HEK293 (cell line): ENCODE data around the gene KDSR.

Source experiments
- CTCF ChIA-PET: fragments of 350-600 bp; formaldehyde crosslinking; extraction: SDS; loops from one replicate; lab custom pipeline; 2021; ENCODE audit warnings: antibody characterized with exemption; lab: Yijun Ruan, JAX
- POLR2A ChIA-PET: fragments of 300-600 bp; formaldehyde crosslinking; extraction: SDS; loops from one replicate; lab custom pipeline; 2020; ENCODE audit warnings: antibody characterized with exemption, inconsistent platforms; lab: Yijun Ruan, JAX
- H3K27ac ChIP-seq: fragments of 200-500 bp; sonication (Bioruptor generic); 2 replicates; pipeline ENCODE4 v1.5.1; 2014; ENCODE audit warnings: low read depth, low read length, control low read depth, inconsistent platforms; ENCODE audit errors: extremely low read depth
- H3K36me3 ChIP-seq, 2 experiments: fragments of 200-500 bp in 1 of 2; sonication (Bioruptor generic) in 1 of 2; 1 replicate in 1 of 2; 2 replicates in 1 of 2; pipeline ENCODE4 v1.5.1; 2014 to 2017; ENCODE audit warnings: inconsistent platforms in 2 of 2, low read length in 2 of 2; ENCODE audit not compliant: control insufficient read depth in 2 of 2, insufficient read depth in 1 of 2
- H3K4me1 ChIP-seq: fragments of 200-500 bp; sonication (Bioruptor generic); 2 replicates; pipeline ENCODE4 v1.5.1; 2014; ENCODE audit warnings: mild to moderate bottlenecking, low read length, inconsistent platforms; ENCODE audit not compliant: control insufficient read depth, insufficient read depth
- H3K4me3 ChIP-seq: 2 replicates; pipeline ENCODE4 v1.5.1; 2011; ENCODE audit warnings: low read depth, mild to moderate bottlenecking, control low read depth, low read length, moderate library complexity
- H3K9me3 ChIP-seq: fragments of 200-500 bp; sonication (Bioruptor generic); 2 replicates; pipeline ENCODE4 v1.5.1; 2014; ENCODE audit warnings: low read depth, low read length, inconsistent platforms; ENCODE audit not compliant: control insufficient read depth, insufficient read depth
- GFI1B ChIP-seq: fragments of 450-650 bp; formaldehyde crosslinking; IDR thresholded peaks from 2 replicates; pipeline ENCODE4 v1.5.1; 2016; ENCODE audit warnings: missing biosample characterization, missing genetic modification characterization
- MZF1 ChIP-seq: fragments of 450-650 bp; formaldehyde crosslinking; IDR thresholded peaks from 2 replicates; pipeline ENCODE4 v1.5.1; 2017; ENCODE audit warnings: missing biosample characterization, missing genetic modification characterization, borderline replicate concordance
- SP2 ChIP-seq: fragments of 450-650 bp; formaldehyde crosslinking; IDR thresholded peaks from 2 replicates; pipeline ENCODE4 v1.5.1; 2016; ENCODE audit warnings: missing biosample characterization, missing genetic modification characterization
- TRIM28 ChIP-seq: IDR thresholded peaks from 2 replicates; pipeline ENCODE4 v1.6.1; 2011; ENCODE audit warnings: low read length, control low read depth, borderline replicate concordance
- ZFP3 ChIP-seq: fragments of 450-650 bp; formaldehyde crosslinking; IDR thresholded peaks from 2 replicates; pipeline ENCODE4 v1.5.1; 2016; ENCODE audit warnings: low read depth, missing biosample characterization, missing genetic modification characterization
- ZNF138 ChIP-seq: fragments of 450-650 bp; formaldehyde crosslinking; IDR thresholded peaks from 2 replicates; pipeline ENCODE4 v1.5.1; 2016; ENCODE audit warnings: missing biosample characterization, missing genetic modification characterization, borderline replicate concordance
- ZNF155 ChIP-seq: fragments of 450-650 bp; formaldehyde crosslinking; IDR thresholded peaks from 2 replicates; pipeline ENCODE4 v1.5.1; 2016; ENCODE audit warnings: missing biosample characterization, missing genetic modification characterization
- ZNF184 ChIP-seq: fragments of 450-650 bp; IDR thresholded peaks from 2 replicates; pipeline ENCODE4 v1.5.1; 2018; ENCODE audit warnings: missing biosample characterization, mild to moderate bottlenecking, missing genetic modification characterization
- ZNF202 ChIP-seq: fragments of 450-650 bp; formaldehyde crosslinking; IDR thresholded peaks from 2 replicates; pipeline ENCODE4 v1.5.1; 2016; ENCODE audit warnings: missing biosample characterization, missing genetic modification characterization, borderline replicate concordance
- ZNF248 ChIP-seq: fragments of 450-650 bp; formaldehyde crosslinking; IDR thresholded peaks from 2 replicates; pipeline ENCODE4 v1.5.1; 2017; ENCODE audit warnings: missing biosample characterization, missing genetic modification characterization
- ZNF280D ChIP-seq: fragments of 450-650 bp; formaldehyde crosslinking; IDR thresholded peaks from 2 replicates; pipeline ENCODE4 v1.5.1; 2016; ENCODE audit warnings: missing biosample characterization, missing genetic modification characterization
- ZNF302 ChIP-seq: fragments of 450-650 bp; formaldehyde crosslinking; IDR thresholded peaks from 2 replicates; pipeline ENCODE4 v1.5.1; 2016; ENCODE audit warnings: missing biosample characterization, missing genetic modification characterization, low read depth
- ZNF311 ChIP-seq: fragments of 450-650 bp; formaldehyde crosslinking; IDR thresholded peaks from 2 replicates; pipeline ENCODE4 v1.5.1; 2017; ENCODE audit warnings: missing biosample characterization, missing genetic modification characterization, borderline replicate concordance
- ZNF341 ChIP-seq: fragments of 450-650 bp; formaldehyde crosslinking; IDR thresholded peaks from 2 replicates; pipeline ENCODE4; 2016; ENCODE audit warnings: low read depth, missing biosample characterization, missing genetic modification characterization
- ZNF426 ChIP-seq: fragments of 450-650 bp; formaldehyde crosslinking; IDR thresholded peaks from 2 replicates; pipeline ENCODE4 v1.5.1; 2017; ENCODE audit warnings: missing biosample characterization, missing genetic modification characterization, mild to moderate bottlenecking, inconsistent platforms, moderate library complexity
- ZNF48 ChIP-seq: fragments of 450-650 bp; formaldehyde crosslinking; IDR thresholded peaks from 2 replicates; pipeline ENCODE4 v1.5.1; 2016; ENCODE audit warnings: missing biosample characterization, missing genetic modification characterization
- ZNF548 ChIP-seq: fragments of 450-650 bp; formaldehyde crosslinking; IDR thresholded peaks from 2 replicates; pipeline ENCODE4 v1.5.1; 2016; ENCODE audit warnings: missing biosample characterization, missing genetic modification characterization
- ZNF549 ChIP-seq: fragments of 450-650 bp; IDR thresholded peaks from 2 replicates; pipeline ENCODE4 v1.5.1; 2018; ENCODE audit warnings: missing biosample characterization, missing genetic modification characterization, mild to moderate bottlenecking, inconsistent platforms, moderate library complexity
- ZNF560 ChIP-seq: fragments of 450-650 bp; formaldehyde crosslinking; IDR thresholded peaks from 2 replicates; pipeline ENCODE4 v1.5.1; 2017; ENCODE audit warnings: missing biosample characterization, missing genetic modification characterization, borderline replicate concordance
- ZNF571 ChIP-seq: fragments of 450-650 bp; formaldehyde crosslinking; IDR thresholded peaks from 2 replicates; pipeline ENCODE4 v1.5.0; 2017; ENCODE audit warnings: missing biosample characterization, missing genetic modification characterization
- ZNF600 ChIP-seq: fragments of 450-650 bp; formaldehyde crosslinking; IDR thresholded peaks from 2 replicates; pipeline ENCODE4 v1.5.1; 2016; ENCODE audit warnings: missing biosample characterization, missing genetic modification characterization
- ZNF677 ChIP-seq: fragments of 450-650 bp; IDR thresholded peaks from 2 replicates; pipeline ENCODE4 v1.5.0; 2018; ENCODE audit warnings: missing biosample characterization, mild to moderate bottlenecking, missing genetic modification characterization, moderate library complexity
- ZNF692 ChIP-seq: fragments of 450-650 bp; formaldehyde crosslinking; IDR thresholded peaks from 2 replicates; pipeline ENCODE4 v1.5.1; 2016; ENCODE audit warnings: missing biosample characterization, missing genetic modification characterization
- ZNF837 ChIP-seq: fragments of 450-650 bp; formaldehyde crosslinking; IDR thresholded peaks from 2 replicates; pipeline ENCODE4 v1.5.1; 2016; ENCODE audit warnings: missing biosample characterization, missing genetic modification characterization
- ZSCAN23 ChIP-seq: fragments of 450-650 bp; formaldehyde crosslinking; IDR thresholded peaks from 2 replicates; pipeline ENCODE4 v1.5.1; 2016; ENCODE audit warnings: missing biosample characterization, missing genetic modification characterization

The KDSR gene

GRCh38 chr18:63405986-63406385 lies 39.0 kb upstream of the KDSR start:
- no peaks in the 10 kb centered on the region for H3K4me1 ChIP-seq
- ChIA-PET POLR2A (interaction anchor here (1.2 kb wide), 1 partner anchor 39 kb away, joined by 4 read pairs; the partner anchor contains the start of gene KDSR), CTCF (interaction anchor here (0.5 to 0.7 kb wide), 2 partner anchors 257 to 389 kb away, joined by 3 read pairs; no protein-coding TSS in a partner anchor)
- H3K9me3 ChIP-seq: no peaks in the 10 kb centered on the region
- no peak overlapping the region for H3K4me3 ChIP-seq
- H3K36me3 ChIP-seq: peaks cover 67 to 74% of the 10 kb centered on the region in 2 experiments
- TF ChIP-seq ZNF280D (tag by site-specific recombination) (no peak), ZNF426 (no peak), ZNF138 (tag by site-specific recombination) (no peak), ZNF560 (tag by site-specific recombination) (no peak), ZFP3 (tag by site-specific recombination) (no peak), ZNF302 (tag by site-specific recombination) (no peak), ZNF202 (tag by site-specific recombination) (no peak), ZNF571 (tag by site-specific recombination) (no peak), ZNF155 (no peak), ZSCAN23 (no peak), ZNF600 (tag by site-specific recombination) (no peak), SP2 (no peak), ZNF248 (tag by site-specific recombination) (no peak), ZNF837 (no peak), GFI1B (tag by site-specific recombination) (no peak), TRIM28 (no peak), ZNF311 (no peak), ZNF549 (tag by site-specific recombination) (no peak), ZNF341 (tag by site-specific recombination) (no peak)
- no peak overlapping the region for H3K27ac ChIP-seq

- TF ChIP-seq ZNF548 (tag by site-specific recombination) (no peak), ZNF677 (no peak), ZNF48 (tag by site-specific recombination) (no peak), ZNF184 (no peak), MZF1 (tag by site-specific recombination) (no peak), ZNF692 (tag by site-specific recombination) (no peak)
- Histone ChIP-seq H3K36me3 (peaks cover 71 to 80% of the 10 kb centered on the region in 2 experiments), H3K27ac (no peak overlapping the region), H3K4me1 (no peaks in the 10 kb centered on the region), H3K9me3 (no peaks in the 10 kb centered on the region), H3K4me3 (no peak overlapping the region)
- ChIA-PET CTCF (no interaction called here), POLR2A (no interaction called here)
Measured at GRCh38 chr18:63402246-63403162, 35.5 kb upstream of the KDSR start.
